Neural progenitor cell (in vitro differentiated cells): ENCODE measurements around the gene FGFR2.

Experiments used
- CTCF ChIP-seq: fragments of 200-600 bp; sonication (generic); IDR thresholded peaks from 2 replicates; pipeline ENCODE4 v1.5.1; 2017; ENCODE audit warnings: antibody characterized with exemption, mild to moderate bottlenecking
- EZH2 ChIP-seq: fragments of 200-600 bp; sonication (generic); IDR thresholded peaks from 2 replicates; pipeline ENCODE4 v1.6.1; 2017; ENCODE audit warnings: antibody characterized with exemption, mild to moderate bottlenecking, moderate library complexity

GRCh38 chr10:121464517-121464916 is 133.7 kb downstream of the FGFR2 start:
- TF ChIP-seq EZH2 (no peak), CTCF (no peak)
